Thymus (tissue), 11 donors: ENCODE measurements around the gene SUCLG2. TPM values are rescaled to one million over a fixed set of nuclear protein-coding genes. Genes with fewer than 3 reads are reported as not detected.
"Not testable (repeated sequence)": the region's sequence is repeated elsewhere in the genome, so short reads cannot be mapped to it uniquely, and the experiment has no call there.

ENCODE experiments used
- DNase-seq, 9 donors: peaks; one replicate each; pipeline ENCODE4 v3.0.0-alpha.2; 2013; ENCODE audit warnings: low spot score in 9 of 9, low read depth in 6 of 9, missing footprints in 1 of 9
- H3K27ac ChIP-seq, 2 donors: one replicate each; pipeline ENCODE4 v1.5.1; 2013; ENCODE audit warnings: control low read depth in 1 of 2, low read depth in 1 of 2, low read length in 1 of 2, mild to moderate bottlenecking in 1 of 2, moderate library complexity in 1 of 2
- H3K27me3 ChIP-seq, 2 donors: one replicate each; pipeline ENCODE4 v1.5.1; 2013; ENCODE audit warnings: low read length in 1 of 2; ENCODE audit not compliant: control insufficient read depth in 2 of 2, insufficient read depth in 1 of 2
- H3K36me3 ChIP-seq, 2 donors: one replicate each; pipeline ENCODE4 v1.5.1; 2013; ENCODE audit warnings: low read length in 1 of 2, mild to moderate bottlenecking in 1 of 2, moderate library complexity in 1 of 2; ENCODE audit not compliant: control insufficient read depth in 2 of 2, insufficient read depth in 2 of 2
- H3K4me1 ChIP-seq, 2 donors: one replicate each; pipeline ENCODE4 v1.5.1; 2013; ENCODE audit warnings: low read length in 2 of 2; ENCODE audit not compliant: control insufficient read depth in 2 of 2, insufficient read depth in 2 of 2
- H3K4me3 ChIP-seq, 2 donors: one replicate each; pipeline ENCODE4 v1.5.1; 2013; ENCODE audit warnings: low read length in 2 of 2, control low read depth in 1 of 2, mild to moderate bottlenecking in 1 of 2
- H3K9me3 ChIP-seq, 2 donors: one replicate each; pipeline ENCODE4 v1.5.1; 2013; ENCODE audit warnings: low read length in 1 of 2, mild to moderate bottlenecking in 1 of 2; ENCODE audit not compliant: control insufficient read depth in 2 of 2, insufficient read depth in 1 of 2
- WGBS: extraction: QIAGEN DNeasy Blood & Tissue Kit; methylation state at CpG from one replicate; pipeline ENCODE4 v1.1.7; 2013; 5-methylcytosine and 5-hydroxymethylcytosine counted together
- polyA plus RNA-seq: library from polyadenylated mRNA; stranded (reverse); fragments of 200-250 nt; gene quantifications from one replicate; pipeline ENCODE4 v1.2.3, GENCODE V29; 2013
- total RNA-seq: library from RNA; stranded (reverse); fragments of 120-200 nt; gene quantifications from one replicate; pipeline ENCODE4 v1.2.4, GENCODE V29; 2013
- donor health status: healthy.

The SUCLG2 gene
- total and polyA plus RNA-seq, 2 donors, result 24.1 to 38.3 TPM

GRCh38 chr3:67540198-67540894 is 114.1 kb downstream of the SUCLG2 start:
- DNase-seq, result no peak
- H3K27me3 ChIP-seq, result no peaks in the 10 kb centered on the region
- no peak overlapping the region for H3K27ac ChIP-seq

GRCh38 chr3:67537203-67537602 is 117.2 kb downstream of the SUCLG2 start:
- H3K9me3 ChIP-seq, H3K27me3 ChIP-seq, H3K4me3 ChIP-seq, H3K4me1 ChIP-seq, H3K27ac ChIP-seq, DNase-seq, H3K36me3 ChIP-seq: not testable (repeated sequence)
- WGBS, result 85% methylated on average over 4 of the region's 4 CpGs

More at GRCh38 chr3:67540198-67540894, 114.1 kb downstream of the SUCLG2 start:
- Histone ChIP-seq H3K36me3 (no peaks in the 10 kb centered on the region), H3K4me3 (no peak overlapping the region), H3K9me3 (no peaks in the 10 kb centered on the region), H3K4me1 (no peaks in the 10 kb centered on the region)
- WGBS, result 94% methylated on average over 8 of the region's 8 CpGs

GRCh38 chr3:67535006-67535405 is 119.4 kb downstream of the SUCLG2 start:
- H3K4me3 ChIP-seq, result no peak overlapping the region
- H3K36me3 ChIP-seq, result no peaks in the 10 kb centered on the region
- no peaks in the 10 kb centered on the region for H3K9me3 ChIP-seq
- H3K27ac ChIP-seq, result no peak overlapping the region
- 92% methylated on average over 3 of the region's 3 CpGs for WGBS
- DNase-seq, result no peak
- no peaks in the 10 kb centered on the region for H3K27me3 ChIP-seq
- H3K4me1 ChIP-seq, result no peaks in the 10 kb centered on the region

- no peaks in the 10 kb centered on the region for H3K36me3 ChIP-seq
- no peaks in the 10 kb centered on the region for H3K9me3 ChIP-seq
- H3K27me3 ChIP-seq, result no peaks in the 10 kb centered on the region
- H3K27ac ChIP-seq, result no peak overlapping the region
- DNase-seq, result no peak
- no peaks in the 10 kb centered on the region for H3K4me1 ChIP-seq
- no peak overlapping the region for H3K4me3 ChIP-seq
Observed at GRCh38 chr3:67534594-67534993, 119.8 kb downstream of the SUCLG2 start.

GRCh38 chr3:67531181-67532101 is 123.0 kb downstream of the SUCLG2 start:
- Histone ChIP-seq H3K27me3 (no peaks in the 10 kb centered on the region), H3K27ac (no peak overlapping the region), H3K4me1 (no peaks in the 10 kb centered on the region), H3K4me3 (no peak overlapping the region), H3K36me3 (peaks cover 3% of the 10 kb centered on the region in 2 donors), H3K9me3 (no peaks in the 10 kb centered on the region)
- WGBS, result 94% methylated on average over 6 of the region's 6 CpGs
- no peak for DNase-seq

GRCh38 chr3:67529915-67530314 is 124.5 kb downstream of the SUCLG2 start:
- H3K27ac ChIP-seq, result no peak overlapping the region
- 96% methylated on average over 1 of the region's 1 CpG for WGBS
- no peaks in the 10 kb centered on the region for H3K9me3 ChIP-seq
- no peaks in the 10 kb centered on the region for H3K27me3 ChIP-seq
- no peak for DNase-seq
- H3K36me3 ChIP-seq, result peaks cover 3% of the 10 kb centered on the region in 2 donors
- H3K4me3 ChIP-seq, result no peak overlapping the region
- H3K4me1 ChIP-seq, result no peaks in the 10 kb centered on the region

GRCh38 chr3:67529337-67529736 is 125.1 kb downstream of the SUCLG2 start:
- no peak for DNase-seq
- H3K27me3 ChIP-seq, result no peaks in the 10 kb centered on the region
- no peak overlapping the region for H3K27ac ChIP-seq
- no peaks in the 10 kb centered on the region for H3K9me3 ChIP-seq
- peaks cover 3% of the 10 kb centered on the region in 2 donors for H3K36me3 ChIP-seq
- H3K4me1 ChIP-seq, result no peaks in the 10 kb centered on the region
- 99% methylated on average over 1 of the region's 1 CpG for WGBS
- no peak overlapping the region for H3K4me3 ChIP-seq

GRCh38 chr3:67526246-67526645 is 128.2 kb downstream of the SUCLG2 start:
- Histone ChIP-seq H3K27ac (no peak overlapping the region), H3K4me3 (no peak overlapping the region), H3K4me1 (no peaks in the 10 kb centered on the region), H3K27me3 (no peaks in the 10 kb centered on the region), H3K9me3 (no peaks in the 10 kb centered on the region), H3K36me3 (peaks cover 3% of the 10 kb centered on the region in 2 donors)
- WGBS, result 98% methylated on average over 2 of the region's 2 CpGs
- DNase-seq, result no peak

GRCh38 chr3:67524046-67524445 is 130.4 kb downstream of the SUCLG2 start:
- no peaks in the 10 kb centered on the region for H3K27me3 ChIP-seq
- H3K9me3 ChIP-seq, result no peaks in the 10 kb centered on the region
- H3K27ac ChIP-seq, result no peak overlapping the region
- no peaks in the 10 kb centered on the region for H3K4me1 ChIP-seq
- no peak for DNase-seq
- WGBS, result 90% methylated on average over 6 of the region's 6 CpGs
- no peak overlapping the region for H3K4me3 ChIP-seq
- peaks cover 3% of the 10 kb centered on the region in 2 donors for H3K36me3 ChIP-seq
